ENCODE results near the gene DNAH7. TPM values are rescaled to one million over a fixed set of nuclear protein-coding genes. Genes with fewer than 3 reads are reported as not detected.

The DNAH7 gene
- total and polyA plus RNA-seq, 9 of the 15 experiments (the other 6 are each of a cell fraction or from before 2014, with no cell fraction given), result 0.03 to 0.42 (median 0.18) TPM

- TF ChIP-seq CTBP1 (IDR thresholded peaks at IDR 0.05; ENCODE audit: borderline replicate concordance), result peak; percentile 19; the same call in 1 of the 2 replicates
- TF ChIP-seq XRCC5 (IDR thresholded peaks at IDR 0.05; ENCODE audit: low read depth, low read length), result no peak
- TF ChIP-seq RCOR1 (IDR thresholded peaks at IDR 0.05; ENCODE audit: borderline replicate concordance in 1 of 2, low read depth in 2 of 2, low read length in 2 of 2), result peak in 1 of 2 experiments; percentile 83; a peak in 2 of 4 replicates
- TF ChIP-seq ATF3 (IDR thresholded peaks at IDR 0.05), result peak; percentile 63
- TF ChIP-seq ATF3 (CRISPR knock-in tag; conservative IDR thresholded peaks at IDR 0.05), result no peak
- TF ChIP-seq SP1 (CRISPR knock-in tag; IDR thresholded peaks at IDR 0.05), result peak; percentile 16; the same call in 1 of the 2 replicates
- no peak for TF ChIP-seq CREB3 (tag; conservative IDR thresholded peaks at IDR 0.05; ENCODE audit: low read depth)
- no peak for TF ChIP-seq ZSCAN32 (CRISPR knock-in tag; IDR thresholded peaks at IDR 0.05)
- TF ChIP-seq USF1 (CRISPR knock-in tag; IDR thresholded peaks at IDR 0.05), result no peak
- TF ChIP-seq BRF1 (IDR thresholded peaks at IDR 0.05; ENCODE audit: borderline replicate concordance, extremely low read depth, insufficient read length), result no peak
- TF ChIP-seq ZNF449 (CRISPR knock-in tag; IDR thresholded peaks at IDR 0.05), result no peak
- no peak for TF ChIP-seq ETV1 (tag; conservative IDR thresholded peaks at IDR 0.05; ENCODE audit: low read depth)
- no peak for TF ChIP-seq NR4A1 (CRISPR knock-in tag; IDR thresholded peaks at IDR 0.05)
- no peak for TF ChIP-seq NR4A1 (tag; IDR thresholded peaks at IDR 0.05)
- no peak for TF ChIP-seq AFF4 (CRISPR knock-in tag; IDR thresholded peaks at IDR 0.05)
- no peak for TF ChIP-seq ZBTB49 (CRISPR knock-in tag; IDR thresholded peaks at IDR 0.05; ENCODE audit: borderline replicate concordance)
Measured at GRCh38 chr2:196101325-196101991, 32.8 kb upstream of the DNAH7 start (continued).

Data from K562 (cell line).